COLO668 (cell line): ENCODE measurements around the gene CORO1A.
"Not testable (repeated sequence)": the region's sequence is repeated elsewhere in the genome, so short reads cannot be mapped to it uniquely, and the experiment has no call there.

Source experiments
- DNase-seq: peaks from one replicate; lab custom pipeline; 2025; ENCODE audit not compliant: unreplicated experiment; lab: John Stamatoyannopoulos, UW

The CORO1A gene

DNA sequence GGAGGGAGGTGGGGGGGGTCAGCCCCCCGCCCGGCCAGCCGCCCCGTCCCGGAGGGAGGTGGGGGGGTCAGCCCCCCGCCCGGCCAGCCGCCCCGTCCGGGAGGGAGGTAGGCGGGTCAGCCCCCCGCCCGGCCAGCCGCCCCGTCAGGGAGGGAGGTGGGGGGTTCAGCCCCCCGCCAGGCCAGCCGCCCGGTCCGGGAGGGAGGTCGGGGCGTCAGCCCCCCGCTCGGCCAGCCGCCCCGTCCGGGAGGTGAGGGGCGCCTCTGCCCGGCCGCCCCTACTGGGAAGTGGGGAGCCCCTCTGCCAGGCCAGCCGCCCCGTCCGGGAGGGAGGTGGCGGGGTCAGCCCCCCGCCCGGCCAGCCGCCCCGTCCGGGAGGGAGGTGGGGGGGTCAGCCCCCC lies 14.0 kb upstream of the CORO1A start:
- DNase-seq, result not testable (repeated sequence)

DNA sequence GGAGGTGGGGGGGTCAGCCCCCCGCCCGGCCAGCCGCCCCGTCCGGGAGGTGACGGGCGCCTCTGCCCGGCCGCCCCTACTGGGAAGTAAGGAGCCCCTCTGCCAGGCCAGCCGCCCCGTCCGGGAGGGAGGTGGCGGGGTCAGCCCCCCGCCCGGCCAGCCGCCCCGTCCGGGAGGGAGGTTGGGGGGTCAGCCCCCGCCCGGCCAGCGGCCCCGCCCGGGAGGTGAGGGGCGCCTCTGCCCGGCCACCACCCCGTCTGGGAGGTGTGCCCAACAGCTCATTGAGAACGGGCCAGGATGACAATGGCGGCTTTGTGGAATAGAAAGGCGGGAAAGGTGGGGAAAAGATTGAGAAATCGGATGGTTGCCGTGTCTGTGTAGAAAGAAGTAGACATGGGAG lies 13.3 kb upstream of the CORO1A start:
- DNase-seq, result not testable (repeated sequence)

DNA sequence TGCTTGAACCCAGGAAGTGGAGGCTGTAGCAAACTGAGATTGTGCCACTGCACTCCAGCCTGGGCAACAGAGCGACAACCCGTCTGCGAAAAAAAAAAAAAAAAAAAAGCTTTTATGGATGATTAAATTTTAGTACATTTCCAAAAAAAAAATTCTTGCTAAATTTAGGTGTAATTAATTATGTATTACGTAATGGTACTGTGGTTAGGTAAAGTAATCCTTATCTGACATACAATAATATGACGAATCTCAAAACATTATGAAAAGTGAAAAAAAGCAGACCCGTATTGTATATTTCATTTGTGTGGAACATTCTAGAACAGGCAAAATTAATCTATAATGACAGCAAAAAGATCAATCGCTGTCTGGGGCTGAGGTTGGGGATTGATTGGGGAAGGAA lies 10.3 kb upstream of the CORO1A start:
- no peak for DNase-seq

DNA sequence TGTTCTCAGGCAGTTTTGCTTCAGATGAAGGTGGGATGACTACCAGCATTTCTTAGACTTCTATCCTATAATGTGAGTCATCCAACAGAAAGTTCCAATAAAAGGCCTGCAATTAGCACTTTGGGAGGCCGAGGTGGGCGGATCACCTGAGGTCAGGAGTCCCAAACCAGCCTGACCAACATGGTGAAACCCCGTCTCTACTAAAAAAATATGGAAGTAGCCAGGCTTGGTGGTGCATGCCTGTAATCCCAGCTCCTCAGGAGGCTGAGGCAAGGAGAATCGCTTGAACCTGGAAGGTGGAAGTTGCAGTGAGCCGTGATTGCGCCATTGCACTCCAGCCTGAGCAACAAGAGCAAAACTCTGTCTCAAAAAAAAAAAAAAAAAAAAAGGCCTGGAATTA lies 6.5 kb upstream of the CORO1A start:
- DNase-seq, result not testable (repeated sequence)

DNA sequence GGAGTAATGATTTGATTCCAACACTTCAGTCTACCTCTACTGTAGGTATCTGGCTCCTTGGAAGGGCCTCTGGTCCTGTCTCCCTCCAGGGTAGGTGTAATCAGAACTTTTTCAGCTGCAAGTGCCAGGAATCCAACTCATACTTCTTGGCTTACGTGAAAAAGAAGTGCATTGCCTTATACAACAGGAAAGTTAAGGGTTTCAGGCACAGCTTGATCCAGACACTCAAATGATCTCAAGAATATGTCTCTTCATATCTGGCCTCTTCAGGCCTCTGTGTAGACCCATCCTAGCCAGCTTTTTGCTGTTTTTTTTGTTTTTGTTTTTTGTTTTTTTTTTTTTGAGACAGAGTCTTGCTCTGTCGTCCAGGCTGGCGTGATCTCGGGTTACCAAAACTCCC lies 4.2 kb upstream of the CORO1A start:
- DNase-seq, result no peak

DNA sequence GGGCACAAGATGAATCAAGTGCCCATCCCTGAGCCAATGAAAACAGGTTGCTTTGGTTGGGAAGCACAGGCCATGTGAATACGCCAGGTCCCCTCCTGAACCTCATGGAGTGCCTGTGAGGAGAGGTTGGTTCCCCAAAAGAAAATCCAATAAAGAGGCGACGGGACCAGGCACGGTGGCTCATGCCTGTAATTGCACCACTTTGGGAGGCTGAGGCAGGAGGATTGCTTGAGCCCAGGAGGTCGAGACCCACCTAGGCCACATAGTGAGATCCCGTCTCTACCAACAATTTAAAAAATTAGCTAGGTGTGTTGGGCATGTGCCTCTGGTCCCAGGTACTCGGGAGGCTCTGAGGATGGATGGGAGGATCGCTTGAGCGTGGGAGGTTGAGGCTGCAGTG lies 3.5 kb upstream of the CORO1A start:
- no peak for DNase-seq

DNA sequence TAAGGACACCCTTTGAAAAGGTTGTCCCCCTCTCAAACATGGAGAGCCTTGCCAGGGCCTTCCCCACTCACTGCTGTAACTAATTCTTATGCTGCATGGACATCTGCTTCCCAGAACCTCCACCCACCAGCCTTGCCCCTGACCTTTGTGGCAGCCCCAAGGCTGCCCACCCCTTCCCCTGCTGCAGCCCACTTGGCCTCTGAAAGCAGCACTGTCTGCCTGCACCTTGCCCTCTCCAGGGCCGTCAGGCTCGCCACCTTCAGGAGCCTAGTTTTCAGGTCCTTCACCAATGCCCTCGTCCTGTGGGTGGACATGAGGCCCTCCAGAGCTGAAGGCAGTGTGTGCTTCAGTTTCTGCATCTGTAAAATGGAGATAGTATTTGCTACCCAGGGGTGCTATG lies 2.7 kb upstream of the CORO1A start:
- no peak for DNase-seq

DNA sequence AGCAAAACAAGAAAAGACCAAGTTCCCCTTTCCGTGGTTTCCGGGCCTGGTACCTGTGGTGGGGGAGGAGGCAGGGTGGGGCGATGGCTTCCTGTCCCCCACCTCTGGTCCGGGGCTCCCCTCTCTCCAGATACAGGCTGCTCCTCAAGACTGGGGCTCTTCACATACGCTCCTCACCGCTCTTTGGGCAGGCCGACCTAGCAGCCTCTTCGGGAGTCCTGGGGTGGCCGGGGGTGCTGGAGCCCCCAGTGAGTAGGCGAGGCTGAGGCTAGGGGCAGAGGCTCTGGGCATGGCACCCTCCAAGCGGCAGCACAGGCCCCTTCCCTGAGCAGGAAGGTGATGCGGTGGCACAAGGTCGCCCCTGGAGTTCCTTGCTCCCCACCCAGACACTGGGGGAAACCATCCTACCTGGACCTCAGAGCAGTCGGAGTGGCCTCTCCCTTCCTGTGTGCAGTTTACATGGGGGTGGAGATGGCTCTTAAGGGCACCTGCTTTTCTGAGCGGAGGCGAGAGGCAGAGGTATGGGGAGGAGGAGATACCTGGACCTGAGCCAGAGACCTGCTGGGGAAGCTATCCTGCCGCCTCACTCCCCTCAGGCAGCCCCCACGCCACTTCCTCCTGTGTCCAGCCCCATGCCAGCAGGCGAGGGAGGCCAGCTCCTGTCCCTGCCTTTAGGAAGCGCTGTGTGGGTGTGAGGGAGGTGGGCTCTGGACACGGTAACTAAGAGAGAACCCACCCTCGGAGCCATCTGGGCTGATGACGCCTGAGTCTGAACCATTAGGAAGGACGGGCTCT lies 891 bp downstream of the CORO1A start:
- peak; percentile 84 for DNase-seq

DNA sequence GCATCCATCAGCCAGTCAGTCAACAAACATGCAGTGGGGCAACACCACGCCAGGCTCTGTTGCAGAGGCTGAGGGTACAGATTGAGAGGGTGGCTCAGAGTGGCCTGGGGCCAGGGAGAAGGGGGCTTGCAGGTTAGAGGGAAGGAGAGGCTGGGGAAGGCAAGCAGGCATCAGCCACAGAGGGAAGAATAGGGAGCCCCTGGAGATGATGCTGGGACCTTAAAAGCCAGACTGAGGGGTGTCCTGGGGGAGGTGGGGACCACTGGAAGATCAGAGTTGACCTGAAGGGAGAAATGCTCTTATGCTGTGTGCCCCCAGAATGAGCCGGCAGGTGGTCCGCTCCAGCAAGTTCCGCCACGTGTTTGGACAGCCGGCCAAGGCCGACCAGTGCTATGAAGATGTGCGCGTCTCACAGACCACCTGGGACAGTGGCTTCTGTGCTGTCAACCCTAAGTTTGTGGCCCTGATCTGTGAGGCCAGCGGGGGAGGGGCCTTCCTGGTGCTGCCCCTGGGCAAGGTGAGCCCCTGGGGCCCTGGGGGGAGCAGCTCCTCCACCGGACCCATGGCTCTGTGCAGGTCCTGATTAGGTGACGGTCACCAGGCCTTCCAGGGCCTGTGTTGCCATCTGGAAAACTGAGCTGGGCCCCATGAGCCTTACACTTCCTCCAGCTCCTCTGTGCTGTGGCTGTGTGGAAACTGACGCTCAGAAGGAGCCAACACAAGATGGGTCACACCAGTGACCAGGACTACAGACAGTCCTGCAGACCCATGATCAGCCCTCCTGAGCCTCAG lies 1.7 kb downstream of the CORO1A start:
- DNase-seq, result no peak

DNA sequence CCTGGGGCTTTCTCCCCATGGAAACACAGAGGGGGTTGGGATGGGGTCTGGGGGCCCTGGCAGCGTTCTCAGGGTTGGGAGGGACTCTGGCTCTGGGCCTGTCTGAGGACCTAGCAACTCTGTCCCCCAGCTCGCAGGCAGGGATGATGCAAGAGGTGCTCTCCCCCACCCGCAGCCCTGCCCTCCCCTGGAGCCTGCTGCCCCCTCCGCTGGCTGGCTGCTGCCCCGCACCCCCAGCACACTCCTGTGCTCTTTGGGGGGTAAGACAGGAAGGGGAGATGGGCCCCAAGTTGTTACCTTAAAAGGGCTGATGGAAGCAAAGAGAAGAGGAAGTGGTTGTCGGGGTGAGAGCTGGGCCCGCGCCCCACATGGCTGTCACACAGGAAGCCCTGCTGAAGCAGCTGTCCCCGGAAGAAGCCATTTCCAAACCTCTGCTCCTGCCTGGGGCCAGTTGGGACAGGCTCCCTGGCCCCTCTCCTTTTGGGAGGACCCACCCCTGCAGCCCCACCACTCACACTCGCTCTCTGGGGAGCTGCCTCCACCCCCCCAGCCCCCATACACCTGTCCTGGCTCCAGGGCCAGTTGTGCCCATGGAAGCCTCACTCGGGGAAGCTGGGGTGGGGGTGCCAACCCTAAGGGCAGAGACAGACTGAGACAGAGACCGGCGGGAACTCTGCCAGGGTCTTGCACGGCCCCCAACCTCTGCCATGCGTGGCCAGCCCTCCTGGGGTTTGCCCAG lies 2.5 kb downstream of the CORO1A start:
- no peak for DNase-seq

DNA sequence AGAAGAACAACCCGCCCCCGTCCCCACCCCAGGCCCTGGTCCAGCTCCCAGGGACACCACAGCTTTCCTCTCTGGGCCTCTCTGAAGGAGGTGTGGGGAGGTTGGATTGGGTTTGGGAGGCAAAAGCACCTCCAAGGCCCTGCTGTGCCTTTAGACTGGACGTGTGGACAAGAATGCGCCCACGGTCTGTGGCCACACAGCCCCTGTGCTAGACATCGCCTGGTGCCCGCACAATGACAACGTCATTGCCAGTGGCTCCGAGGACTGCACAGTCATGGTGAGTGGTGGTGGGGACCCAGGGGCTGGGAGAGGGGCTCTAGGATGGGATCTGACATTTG lies 3.0 kb downstream of the CORO1A start:
- no peak for DNase-seq

DNA sequence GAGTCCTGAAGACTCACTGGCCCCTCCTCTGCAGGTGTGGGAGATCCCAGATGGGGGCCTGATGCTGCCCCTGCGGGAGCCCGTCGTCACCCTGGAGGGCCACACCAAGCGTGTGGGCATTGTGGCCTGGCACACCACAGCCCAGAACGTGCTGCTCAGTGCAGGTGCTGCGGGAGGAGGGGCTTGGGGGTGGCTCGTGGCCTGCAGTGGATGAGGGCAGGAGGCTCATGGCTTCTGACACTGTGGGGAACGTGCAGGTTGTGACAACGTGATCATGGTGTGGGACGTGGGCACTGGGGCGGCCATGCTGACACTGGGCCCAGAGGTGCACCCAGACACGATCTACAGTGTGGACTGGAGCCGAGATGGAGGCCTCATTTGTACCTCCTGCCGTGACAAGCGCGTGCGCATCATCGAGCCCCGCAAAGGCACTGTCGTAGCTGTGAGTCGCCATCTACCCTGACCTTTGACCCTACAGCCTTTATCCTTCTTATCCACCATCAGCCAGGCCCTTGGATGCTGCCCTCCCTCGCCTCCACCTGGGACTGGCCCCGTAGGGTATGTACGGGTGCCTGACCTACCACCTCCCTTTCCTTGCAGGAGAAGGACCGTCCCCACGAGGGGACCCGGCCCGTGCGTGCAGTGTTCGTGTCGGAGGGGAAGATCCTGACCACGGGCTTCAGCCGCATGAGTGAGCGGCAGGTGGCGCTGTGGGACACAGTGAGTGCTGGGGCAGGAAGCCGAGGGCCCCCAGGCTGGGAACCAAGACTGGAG lies 3.6 kb downstream of the CORO1A start:
- DNase-seq, result peak; percentile 52

DNA sequence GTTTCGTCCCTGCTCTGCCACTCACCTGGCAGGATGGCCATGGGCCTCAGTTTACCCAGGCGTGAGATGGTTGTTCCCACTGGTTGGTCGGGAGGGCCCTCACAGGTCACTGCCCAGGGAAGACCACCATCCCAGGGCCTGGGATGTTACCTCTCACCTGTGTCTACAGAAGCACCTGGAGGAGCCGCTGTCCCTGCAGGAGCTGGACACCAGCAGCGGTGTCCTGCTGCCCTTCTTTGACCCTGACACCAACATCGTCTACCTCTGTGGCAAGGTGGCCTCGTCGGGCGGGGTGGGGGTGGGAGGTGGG lies 4.1 kb downstream of the CORO1A start:
- no peak for DNase-seq

DNA sequence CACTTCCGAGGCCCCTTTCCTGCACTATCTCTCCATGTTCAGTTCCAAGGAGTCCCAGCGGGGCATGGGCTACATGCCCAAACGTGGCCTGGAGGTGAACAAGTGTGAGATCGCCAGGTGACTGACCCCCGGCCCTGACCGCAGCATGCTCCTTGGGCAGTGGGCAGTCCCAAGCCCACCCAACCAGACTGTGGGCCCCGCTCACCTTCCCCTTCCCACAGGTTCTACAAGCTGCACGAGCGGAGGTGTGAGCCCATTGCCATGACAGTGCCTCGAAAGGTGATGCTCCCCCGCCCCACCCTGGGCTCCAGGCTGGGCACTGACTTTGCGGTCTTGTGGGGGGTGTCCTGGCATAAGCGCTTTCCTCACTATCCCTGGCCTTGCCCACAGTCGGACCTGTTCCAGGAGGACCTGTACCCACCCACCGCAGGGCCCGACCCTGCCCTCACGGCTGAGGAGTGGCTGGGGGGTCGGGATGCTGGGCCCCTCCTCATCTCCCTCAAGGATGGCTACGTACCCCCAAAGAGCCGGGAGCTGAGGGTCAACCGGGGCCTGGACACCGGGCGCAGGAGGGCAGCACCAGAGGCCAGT lies 4.7 kb downstream of the CORO1A start:
- no peak for DNase-seq

DNA sequence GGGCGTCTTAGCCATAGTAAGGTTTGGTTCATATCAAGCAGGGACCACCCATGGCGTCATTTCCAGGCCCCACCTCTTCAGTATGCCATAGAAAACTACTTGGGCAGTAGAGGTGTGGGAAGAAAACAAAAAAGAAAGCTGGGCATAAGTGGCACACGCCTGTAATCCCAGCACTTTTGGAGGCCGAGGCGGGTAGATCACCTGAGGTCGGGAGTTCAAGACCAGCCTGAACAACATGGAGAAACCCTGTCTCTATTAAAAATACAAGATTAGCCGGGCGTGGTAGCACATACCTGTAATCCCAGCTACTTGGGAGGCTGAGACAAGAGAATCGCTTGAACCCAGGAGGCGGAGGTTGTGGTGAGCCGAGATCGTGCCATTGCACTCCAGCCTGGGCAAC lies 7.8 kb downstream of the CORO1A start:
- not testable (repeated sequence) for DNase-seq

DNA sequence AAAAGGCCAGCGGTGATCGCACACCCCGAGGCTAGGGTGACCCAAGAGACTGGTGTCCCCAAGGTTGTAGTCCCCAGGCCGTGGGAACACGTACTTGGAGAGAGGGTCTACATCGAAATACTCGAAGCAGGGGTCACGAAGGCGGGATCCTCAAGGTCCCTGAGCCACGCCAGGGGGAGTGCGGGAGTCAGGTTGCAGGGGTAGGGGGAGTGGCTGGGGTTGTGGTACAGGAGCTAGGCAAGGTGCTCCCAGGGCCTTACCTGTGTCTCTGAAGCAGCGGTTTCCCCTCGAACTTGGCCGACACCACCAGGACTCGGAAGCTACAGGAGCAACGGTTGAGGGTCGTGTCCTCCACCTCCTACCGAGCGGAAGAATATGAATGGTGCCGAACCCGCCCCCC lies 9.7 kb downstream of the CORO1A start:
- not testable (repeated sequence) for DNase-seq

DNA sequence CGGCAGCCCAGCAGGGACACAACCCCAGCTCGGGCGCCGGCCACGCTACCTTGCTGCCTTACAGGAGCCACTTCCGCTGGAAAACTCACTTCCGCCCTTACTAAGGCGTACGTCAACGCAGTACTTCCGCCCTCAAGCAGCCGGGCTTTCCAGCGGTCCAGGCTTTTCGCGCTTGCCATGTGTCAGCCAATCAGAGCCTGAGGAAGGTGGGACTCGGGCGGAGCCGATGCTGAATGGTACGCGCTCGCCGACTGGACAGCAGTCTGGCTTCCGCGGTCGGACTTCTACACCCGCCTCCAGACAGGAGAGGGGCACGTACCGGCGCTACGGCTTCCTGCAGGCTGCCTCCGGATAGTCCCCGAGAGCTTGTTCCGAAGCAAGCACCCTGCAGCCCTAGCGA lies 10.2 kb downstream of the CORO1A start, which contains the start of the genes BOLA2B and SLX1A:
BOLA2B (minus strand) TSS at position 52 of the 400 bp plus-strand sequence. CDS start 71 bp downstream, outside the sequence.
SLX1A (plus strand) TSS at position 261 of the 400 bp plus-strand sequence. CDS start 210 bp downstream, outside the sequence.
- not testable (repeated sequence) for DNase-seq

DNA sequence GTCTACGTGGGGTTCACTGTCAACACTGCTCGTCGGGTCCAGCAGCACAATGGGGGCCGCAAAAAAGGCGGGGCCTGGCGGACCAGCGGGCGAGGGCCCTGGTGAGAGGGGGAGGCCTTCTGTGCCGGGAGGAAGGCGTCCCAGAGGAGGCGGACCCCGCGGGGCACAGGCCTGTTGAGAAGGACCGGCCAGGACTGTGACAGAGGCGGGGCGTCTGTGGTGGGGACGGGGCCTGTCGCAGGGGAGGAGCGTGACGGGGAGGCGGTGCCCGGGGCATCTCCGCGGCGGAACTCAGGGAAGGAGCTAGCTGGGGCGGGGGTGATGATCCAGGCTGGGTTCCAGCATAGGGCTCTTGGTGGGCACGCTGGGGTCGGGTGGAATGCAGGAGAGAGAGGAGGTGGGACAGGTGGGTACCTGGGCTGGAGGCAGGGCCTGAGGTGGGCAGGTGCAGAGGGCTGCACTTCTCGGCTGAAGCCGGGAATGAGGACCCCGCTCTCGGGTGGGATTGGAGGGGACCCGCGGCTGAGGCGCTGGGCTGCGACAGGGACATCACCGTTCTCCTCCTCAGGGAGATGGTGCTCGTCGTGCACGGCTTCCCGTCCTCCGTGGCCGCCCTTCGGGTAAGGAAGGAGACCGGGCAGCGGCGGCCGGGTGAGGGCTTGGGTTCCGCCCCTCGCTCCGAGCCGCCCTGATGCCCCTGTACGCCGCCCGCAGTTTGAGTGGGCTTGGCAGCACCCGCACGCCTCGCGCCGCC lies 10.9 kb downstream of the CORO1A start:
- DNase-seq, result not testable (repeated sequence)

DNA sequence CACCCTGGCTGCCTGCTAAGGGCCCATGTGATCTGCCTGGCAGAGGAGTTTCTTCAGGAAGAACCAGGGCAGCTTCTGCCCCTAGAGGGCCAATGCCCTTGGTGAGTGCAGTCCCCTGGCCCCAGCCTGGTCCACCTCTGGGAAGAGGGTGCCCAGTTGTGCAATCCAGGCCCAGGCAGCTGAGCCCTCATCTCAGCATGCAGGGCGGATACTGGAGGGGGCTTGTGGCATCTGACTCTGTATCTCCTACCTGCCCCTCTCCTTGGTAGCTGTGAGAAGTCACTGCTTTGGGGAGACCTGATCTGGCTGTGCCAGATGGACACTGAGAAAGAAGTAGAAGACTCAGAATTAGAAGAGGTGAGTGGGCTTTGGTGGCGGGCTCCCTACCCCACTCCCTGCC lies 13.6 kb downstream of the CORO1A start:
- not testable (repeated sequence) for DNase-seq

DNA sequence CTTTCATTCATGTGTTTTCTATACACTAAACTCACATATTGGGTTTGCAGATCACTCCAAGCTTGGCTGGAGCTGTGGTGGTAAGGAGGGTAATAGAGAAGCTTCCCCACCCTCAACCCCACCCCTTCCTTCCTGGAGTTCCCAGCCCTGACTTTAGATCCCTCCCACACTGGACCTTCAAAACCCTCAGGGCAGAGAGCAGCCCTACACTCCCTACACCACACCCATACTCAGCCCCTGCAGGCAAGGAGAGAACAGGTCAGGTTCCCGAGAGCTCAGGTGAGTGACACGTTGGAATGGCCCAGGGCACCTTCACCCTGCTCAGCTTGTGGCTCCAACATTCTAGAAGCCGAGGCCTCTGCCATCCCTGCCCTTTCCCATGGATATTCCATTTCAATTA lies 15.6 kb downstream of the CORO1A start, which contains the start of gene SULT1A3:
SULT1A3 (plus strand) TSS at position 207 of the 400 bp plus-strand sequence. CDS start 1,474 bp downstream, outside the sequence.
- DNase-seq, result not testable (repeated sequence)
